Measurements from ENCODE around the gene CFB.
A peak's percentile ranks its signal among the peaks of the same experiment; 100 is the strongest.

CFB gene

GRCh38 chr6:31945507-31946369, at the start of gene CFB:
Gene CFB (plus strand): TSS chr6:31946095. CDS start chr6:31946222, 127 bp downstream.
- no peaks in the 10 kb centered on the region for H3F3A ChIP-seq (ENCODE audit: control insufficient read depth, insufficient read depth)
- peaks cover 3% of the 10 kb centered on the region; the same call in 1 of the 2 replicates for H3K27me3 ChIP-seq (ENCODE audit: control insufficient read depth, low read length)
- TF ChIP-seq EZH2phosphoT487 (IDR thresholded peaks at IDR 0.05; ENCODE audit: borderline replicate concordance, low read length) (no peak), CTCF (IDR thresholded peaks at IDR 0.05; ENCODE audit: low read depth, low read length, poor library complexity, severe bottlenecking) (no peak)
- no peak within 1 kb of the TSS for H3K27ac ChIP-seq (ENCODE audit: low read depth, low read length)
- H3K4me3 ChIP-seq (ENCODE audit: low read length) = no peak within 1 kb of the TSS
- H3K4me2 ChIP-seq (ENCODE audit: low read length) = no peak within 1 kb of the TSS
- H3K9me3 ChIP-seq (ENCODE audit: control insufficient read depth, insufficient read depth, low read length) = no peaks in the 10 kb centered on the region
- H3K36me3 ChIP-seq (ENCODE audit: control insufficient read depth, low read length) = no peaks in the 10 kb centered on the region
- no peaks in the 10 kb centered on the region for H3K79me2 ChIP-seq (ENCODE audit: control insufficient read depth, low read length)
- H3K4me1 ChIP-seq (ENCODE audit: control insufficient read depth, low read length) = no peaks in the 10 kb centered on the region
- H4K20me1 ChIP-seq (ENCODE audit: control insufficient read depth, insufficient read depth, low read depth, low read length) = no peaks in the 10 kb centered on the region
- no peaks in the 10 kb centered on the region for H3K9me2 ChIP-seq (replicated peaks; ENCODE audit: control insufficient read depth, low read length)

- Histone ChIP-seq H4K20me1 (ENCODE audit: control insufficient read depth, insufficient read depth, low read depth, low read length) (no peaks in the 10 kb centered on the region), H3K9me2 (replicated peaks; ENCODE audit: control insufficient read depth, low read length) (no peaks in the 10 kb centered on the region), H3F3A (ENCODE audit: control insufficient read depth, insufficient read depth) (peaks cover 5% of the 10 kb centered on the region), H3K4me2 (ENCODE audit: low read length) (peak overlapping the region; percentile 85), H3K4me1 (ENCODE audit: control insufficient read depth, low read length) (peaks cover 32% of the 10 kb centered on the region), H3K9me3 (ENCODE audit: control insufficient read depth, insufficient read depth, low read length) (no peaks in the 10 kb centered on the region), H3K79me2 (ENCODE audit: control insufficient read depth, low read length) (peaks cover 40% of the 10 kb centered on the region), H3K27ac (ENCODE audit: low read depth, low read length) (peak overlapping the region; percentile 35), H3K36me3 (ENCODE audit: control insufficient read depth, low read length) (peaks cover 50% of the 10 kb centered on the region), H3K4me3 (ENCODE audit: low read length) (peak overlapping the region; percentile 86), H3K27me3 (ENCODE audit: control insufficient read depth, low read length) (no peaks in the 10 kb centered on the region)
- TF ChIP-seq CTCF (IDR thresholded peaks at IDR 0.05; ENCODE audit: low read depth, low read length, poor library complexity, severe bottlenecking) (no peak), EZH2phosphoT487 (IDR thresholded peaks at IDR 0.05; ENCODE audit: borderline replicate concordance, low read length) (no peak)
Measured at GRCh38 chr6:31896493-31896855, 49.4 kb upstream of the CFB start.

GRCh38 chr6:31896856-31897611, 48.9 kb upstream of the CFB start:
- Histone ChIP-seq H3K27me3 (ENCODE audit: control insufficient read depth, low read length) (no peaks in the 10 kb centered on the region), H3K36me3 (ENCODE audit: control insufficient read depth, low read length) (peaks cover 45% of the 10 kb centered on the region), H3K4me3 (ENCODE audit: low read length) (peak overlapping the region; percentile 86), H3K9me3 (ENCODE audit: control insufficient read depth, insufficient read depth, low read length) (no peaks in the 10 kb centered on the region), H3K4me1 (ENCODE audit: control insufficient read depth, low read length) (peaks cover 32% of the 10 kb centered on the region), H3K9me2 (replicated peaks; ENCODE audit: control insufficient read depth, low read length) (no peaks in the 10 kb centered on the region), H4K20me1 (ENCODE audit: control insufficient read depth, insufficient read depth, low read depth, low read length) (no peaks in the 10 kb centered on the region), H3F3A (ENCODE audit: control insufficient read depth, insufficient read depth) (peaks cover 5% of the 10 kb centered on the region), H3K4me2 (ENCODE audit: low read length) (peak overlapping the region; percentile 85), H3K27ac (ENCODE audit: low read depth, low read length) (peak overlapping the region; percentile 35), H3K79me2 (ENCODE audit: control insufficient read depth, low read length) (peaks cover 40% of the 10 kb centered on the region)
- TF ChIP-seq EZH2phosphoT487 (IDR thresholded peaks at IDR 0.05; ENCODE audit: borderline replicate concordance, low read length) (no peak), CTCF (IDR thresholded peaks at IDR 0.05; ENCODE audit: low read depth, low read length, poor library complexity, severe bottlenecking) (no peak)
